Tibial artery (tissue), 4 donors: ENCODE measurements around the gene ACSS1.

Experiments used
- DNase-seq, 2 donors: peaks; one replicate each; pipeline ENCODE4 v3.0.0-alpha.2; 2019
- H3K27ac ChIP-seq, 2 donors: fragments of 200-600 bp; sonication (generic) in 1 of 2; 1 replicate in 1 of 2; 2 replicates in 1 of 2; pipeline ENCODE4 v1.5.1; 2018 to 2019; ENCODE audit warnings: mild to moderate bottlenecking in 1 of 2
- H3K27me3 ChIP-seq, 2 donors: fragments of 200-600 bp; sonication (generic) in 1 of 2; one replicate each; pipeline versions ENCODE4 v1.5.1 to v1.6.0; 2016 to 2019
- H3K36me3 ChIP-seq, 3 donors: fragments of 200-600 bp; sonication (generic) in 2 of 3; one replicate each; pipeline ENCODE4 v1.5.1; 2016 to 2019; ENCODE audit warnings: mild to moderate bottlenecking in 2 of 3
- H3K4me1 ChIP-seq, 4 donors: fragments of 200-600 bp; sonication (generic) in 2 of 4; 1 replicate in 3 of 4; 2 replicates in 1 of 4; pipeline ENCODE4 v1.5.1; 2016 to 2019
- H3K4me3 ChIP-seq, 2 donors: fragments of 200-600 bp; sonication (generic) in 1 of 2; 1 replicate in 1 of 2; 2 replicates in 1 of 2; pipeline ENCODE4 v1.5.1; 2018 to 2019; ENCODE audit warnings: mild to moderate bottlenecking in 2 of 2
- H3K9me3 ChIP-seq, 3 donors: fragments of 200-600 bp; sonication (generic) in 1 of 3; one replicate each; pipeline ENCODE4 v1.5.1; 2016 to 2019
- CTCF ChIP-seq, 2 experiments: fragments of 200-600 bp in 1 of 2; fragments of 450-650 bp in 1 of 2; IDR thresholded peaks; one replicate each; pipeline ENCODE4 v1.5.1; 2017 to 2019; ENCODE audit warnings: antibody characterized with exemption in 2 of 2, mild to moderate bottlenecking in 1 of 2, moderate library complexity in 1 of 2
- intact Hi-C: fragments of 100-400 bp; cut with DNase I; formaldehyde crosslinking; loops from one replicate; pipeline ENCODE4 v1.15.0; 2023; ENCODE audit warnings: low total_unique reads

The ACSS1 gene

GRCh38 chr20:25076731-25077609 lies 19.0 kb upstream of the ACSS1 start:
- DNase-seq, result no peak
- intact Hi-C loops, result loop anchor here (5.0 kb wide), 1 partner anchor 170 kb away; the partner anchor contains the start of gene PYGB
- Histone ChIP-seq H3K27me3 (peaks cover 0 to 68% of the 10 kb centered on the region in 2 donors), H3K4me1 (peaks cover 0 to 25% (median 15%) of the 10 kb centered on the region in 4 donors), H3K9me3 (no peaks in the 10 kb centered on the region), H3K4me3 (peak overlapping the region; percentile 21 to 35), H3K36me3 (no peaks in the 10 kb centered on the region), H3K27ac (peak overlapping the region in 1 of 2 donors; percentile 13)
- TF ChIP-seq CTCF (IDR thresholded peaks at IDR 0.05), result no peak

GRCh38 chr20:25076201-25076600 lies 18.3 kb upstream of the ACSS1 start:
- intact Hi-C loops, result loop anchor here (5.0 kb wide), 1 partner anchor 171 kb away; the partner anchor contains the start of gene PYGB
- DNase-seq, result no peak
- H3K36me3 ChIP-seq, result no peaks in the 10 kb centered on the region
- H3K9me3 ChIP-seq, result no peaks in the 10 kb centered on the region
- TF ChIP-seq CTCF (IDR thresholded peaks at IDR 0.05), result no peak
- H3K27ac ChIP-seq, result no peak overlapping the region
- H3K4me1 ChIP-seq, result peaks cover 0 to 17% (median 8%) of the 10 kb centered on the region in 4 donors
- peaks cover 0 to 68% of the 10 kb centered on the region in 2 donors for H3K27me3 ChIP-seq
- no peak overlapping the region for H3K4me3 ChIP-seq

- Histone ChIP-seq H3K27ac (no peak overlapping the region), H3K27me3 (peaks cover 0 to 54% of the 10 kb centered on the region in 2 donors), H3K4me1 (peaks cover 0 to 15% (median 6%) of the 10 kb centered on the region in 4 donors), H3K36me3 (no peaks in the 10 kb centered on the region), H3K4me3 (no peak overlapping the region), H3K9me3 (no peaks in the 10 kb centered on the region)
- no peak for DNase-seq
- intact Hi-C loops, result no loop called here
- TF ChIP-seq CTCF (IDR thresholded peaks at IDR 0.05), result no peak
These were observed 15.6 kb upstream of the ACSS1 start for GRCh38 chr20:25073544-25073943.

GRCh38 chr20:25072226-25072811 lies 14.4 kb upstream of the ACSS1 start:
- Histone ChIP-seq H3K9me3 (no peaks in the 10 kb centered on the region), H3K27me3 (peaks cover 0 to 52% of the 10 kb centered on the region in 2 donors), H3K4me3 (no peak overlapping the region), H3K27ac (no peak overlapping the region), H3K4me1 (peaks cover 0 to 7% (median 3%) of the 10 kb centered on the region in 4 donors), H3K36me3 (no peaks in the 10 kb centered on the region)
- intact Hi-C loops, result no loop called here
- no peak for DNase-seq
- no peak for TF ChIP-seq CTCF (IDR thresholded peaks at IDR 0.05)

- no peak for DNase-seq
- H3K27ac ChIP-seq, result no peak overlapping the region
- intact Hi-C loops, result no loop called here
- H3K4me1 ChIP-seq, result peaks cover 0 to 1% (median 0%) of the 10 kb centered on the region in 4 donors
- peaks cover 0 to 54% of the 10 kb centered on the region in 2 donors for H3K27me3 ChIP-seq
- H3K4me3 ChIP-seq, result no peak overlapping the region
- H3K36me3 ChIP-seq, result no peaks in the 10 kb centered on the region
- TF ChIP-seq CTCF (IDR thresholded peaks at IDR 0.05), result no peak
- H3K9me3 ChIP-seq, result no peaks in the 10 kb centered on the region
These were observed 13.8 kb upstream of the ACSS1 start for GRCh38 chr20:25071734-25072133.
